HCT116 (cell line): Measurements from ENCODE around the gene PRDM2. TPM values are rescaled to one million over a fixed set of nuclear protein-coding genes. Genes with fewer than 3 reads are reported as not detected.

Experiments used
- ATAC-seq: fragments of 200-7000 bp; cut with Tn5 transposase; 2 replicates; pipeline ENCODE4 v1.9.1; 2020; ENCODE audit warnings: mild to moderate bottlenecking, moderate library complexity
- BruUV-seq: library from RNA; stranded (reverse); fragments of 400-500 nt; replicated peaks from 2 replicates; lab custom pipeline; 2021; lab: Mats Ljungman, UMichigan
- CTCF ChIA-PET: fragments of 300-600 bp; sonication (Branson Sonifier 250); formaldehyde crosslinking; loops from one replicate; lab custom pipeline; 2021; ENCODE audit warnings: antibody characterized with exemption; lab: Charles Lee
- POLR2A ChIA-PET: fragments of 300-600, 350-600 bp; sonication (Branson Sonifier 250); formaldehyde crosslinking; loops from one replicate; lab custom pipeline; 2021; ENCODE audit warnings: antibody characterized with exemption; lab: Charles Lee
- RAD21 ChIA-PET, 2 experiments: fragments of 300-600 bp; sonication (Branson Sonifier 250); formaldehyde crosslinking; loops; one replicate each; lab custom pipeline; 2023; ENCODE audit warnings: low total read pairs in 2 of 2; ENCODE audit not compliant: uncharacterized antibody in 2 of 2, unreplicated experiment in 2 of 2, low non-redundant PET in 1 of 2; lab: Charles Lee
- DNase-seq: peaks from one replicate; pipeline ENCODE4 v3.0.0-alpha.2; 2010; ENCODE audit warnings: low read depth, low spot score
- H2AFZ ChIP-seq: fragments of 200-600 bp; shearing (Covaris generic), sonication (generic); 2 replicates; pipeline ENCODE4 v1.6.1; 2017; ENCODE audit warnings: low read depth, mixed run types, mixed read lengths, antibody characterized with exemption, low read length; ENCODE audit not compliant: poor library complexity, severe bottlenecking
- H3K27ac ChIP-seq: 2 replicates; pipeline ENCODE4 v1.5.1; 2012; ENCODE audit warnings: low read depth, low read length
- H3K27me3 ChIP-seq: fragments of 200-600 bp; sonication (generic); 2 replicates; pipeline ENCODE4 v1.6.1; 2016; ENCODE audit warnings: mixed run types, low read length, mixed read lengths; ENCODE audit not compliant: insufficient read depth
- H3K36me3 ChIP-seq, 2 experiments: fragments of 200-500 bp in 1 of 2; fragments of 200-600 bp in 1 of 2; sonication (Bioruptor generic) in 1 of 2; sonication (generic) in 1 of 2; 2 replicates each; pipeline versions ENCODE4 v1.5.1 to v1.6.1; 2014 to 2016; ENCODE audit warnings: low read length in 2 of 2, inconsistent platforms in 1 of 2, mixed read lengths in 1 of 2, mixed run types in 1 of 2; ENCODE audit not compliant: insufficient read depth in 2 of 2, control insufficient read depth in 1 of 2
- H3K4me1 ChIP-seq, 2 experiments: fragments of 200-600 bp in 1 of 2; sonication (generic) in 1 of 2; 2 replicates each; pipeline versions ENCODE4 v1.5.1 to v1.6.1; 2012 to 2017; ENCODE audit warnings: low read length in 2 of 2, inconsistent platforms in 1 of 2, mild to moderate bottlenecking in 1 of 2, mixed read lengths in 1 of 2, mixed run types in 1 of 2, moderate library complexity in 1 of 2; ENCODE audit not compliant: insufficient read depth in 2 of 2, control insufficient read depth in 1 of 2
- H3K4me2 ChIP-seq: fragments of 200-600 bp; sonication (generic); 2 replicates; pipeline ENCODE4 v1.6.1; 2017; ENCODE audit warnings: mixed run types, low read length, mixed read lengths
- H3K4me3 ChIP-seq, 2 experiments: fragments of 200-600 bp in 1 of 2; sonication (generic) in 1 of 2; replicated peaks in 1 of 2; 2 replicates each; pipeline ENCODE4 v1.5.1; 2011 to 2016; ENCODE audit warnings: low read length in 2 of 2, control low read depth in 1 of 2, low read depth in 1 of 2, mild to moderate bottlenecking in 1 of 2, mixed read lengths in 1 of 2, mixed run types in 1 of 2
- H3K79me2 ChIP-seq: fragments of 200-600 bp; sonication (generic); 2 replicates; pipeline ENCODE4 v1.6.1; 2017; ENCODE audit warnings: mild to moderate bottlenecking, mixed run types, low read length, moderate library complexity, mixed read lengths; ENCODE audit not compliant: insufficient read depth
- H3K9ac ChIP-seq: fragments of 200-600 bp; sonication (generic); 2 replicates; pipeline ENCODE4 v1.6.1; 2016; ENCODE audit warnings: low read length, mixed read lengths
- H3K9me2 ChIP-seq: fragments of 200-600 bp; sonication (generic), shearing (Covaris generic); 2 replicates; pipeline ENCODE4 v1.6.1; 2017; ENCODE audit warnings: mixed run types, mild to moderate bottlenecking, moderate library complexity; ENCODE audit not compliant: insufficient read depth
- H3K9me3 ChIP-seq, 2 experiments: fragments of 200-500 bp in 1 of 2; fragments of 200-600 bp in 1 of 2; sonication (Bioruptor generic) in 1 of 2; sonication (generic) in 1 of 2; 2 replicates each; pipeline ENCODE4 v1.6.1; 2014 to 2017; ENCODE audit warnings: low read length in 2 of 2, mixed read lengths in 2 of 2, inconsistent platforms in 1 of 2, low read depth in 1 of 2, mild to moderate bottlenecking in 1 of 2, mixed run types in 1 of 2, moderate library complexity in 1 of 2; ENCODE audit not compliant: control insufficient read depth in 1 of 2, insufficient read depth in 1 of 2
- H4K20me1 ChIP-seq: fragments of 200-600 bp; sonication (generic), shearing (Covaris generic); 2 replicates; pipeline ENCODE4 v1.6.1; 2017; ENCODE audit warnings: mixed run types, mild to moderate bottlenecking, moderate library complexity; ENCODE audit not compliant: insufficient read depth
- ATF3 ChIP-seq: IDR thresholded peaks from 2 replicates; pipeline ENCODE4 v1.6.1; 2012
- CEBPB ChIP-seq: IDR thresholded peaks from 2 replicates; pipeline ENCODE4 v1.6.1; 2012; ENCODE audit warnings: low read depth
- EZH2phosphoT487 ChIP-seq: fragments of 200-600 bp; IDR thresholded peaks from 2 replicates; pipeline ENCODE4 v1.6.1; 2018; ENCODE audit warnings: antibody characterized with exemption, borderline replicate concordance
- FOSL1 ChIP-seq: IDR thresholded peaks from 2 replicates; pipeline ENCODE4 v1.6.1; 2012; ENCODE audit warnings: low read depth
- JUND ChIP-seq: IDR thresholded peaks from 2 replicates; pipeline ENCODE4 v1.6.1; 2012
- POLR2A ChIP-seq: IDR thresholded peaks from 2 replicates; pipeline ENCODE4 v1.7.0; 2011; ENCODE audit warnings: borderline replicate concordance; ENCODE audit not compliant: insufficient read depth, insufficient read length; ENCODE audit errors: extremely low read depth
- SRF ChIP-seq: IDR thresholded peaks from 2 replicates; pipeline ENCODE4 v1.6.1; 2012; ENCODE audit warnings: low read depth
- TCF7L2 ChIP-seq: IDR thresholded peaks from 2 replicates; pipeline ENCODE4 v1.7.0; 2011; ENCODE audit warnings: borderline replicate concordance, inconsistent platforms; ENCODE audit not compliant: insufficient read depth, insufficient read length; ENCODE audit errors: extremely low read depth
- ZBTB33 ChIP-seq: IDR thresholded peaks from 2 replicates; pipeline ENCODE4 v1.6.1; 2011; ENCODE audit warnings: mild to moderate bottlenecking, low read length, moderate library complexity; ENCODE audit not compliant: insufficient replicate concordance; ENCODE audit errors: extremely low read depth
- intact Hi-C: fragments of 100-400 bp; cut with micrococcal nuclease; formaldehyde crosslinking; loops from 2 replicates; pipeline ENCODE4 v1.10.0; 2022
- total RNA-seq: library from RNA; stranded (reverse); gene quantifications from one replicate; pipeline ENCODE4 v1.2.1, GENCODE V29; 2021; ENCODE audit not compliant: unreplicated experiment
- TF ChIP-seq, protein P1 (sequence below): IDR thresholded peaks from 2 replicates; pipeline ENCODE4 v1.6.1; 2012

Gene PRDM2
- total RNA-seq, 1 experiment from 2014 or later = 17.3 TPM

GRCh38 chr1:13781228-13781627, 81.2 kb downstream of the PRDM2 start:
- no TSS peak for BruUV-seq
- peaks cover 16 to 19% of the 10 kb centered on the region in 2 experiments; a peak in 2 of 4 replicates for H3K36me3 ChIP-seq
- no peak overlapping the region for H3K4me3 ChIP-seq
- ChIA-PET CTCF (no interaction called here), POLR2A (no interaction called here), RAD21 (no interaction called here)
- H3K27ac ChIP-seq = no peak overlapping the region
- H3K9me3 ChIP-seq = no peaks in the 10 kb centered on the region
- ATAC-seq (no peak), DNase-seq (no peak)
- H3K4me2 ChIP-seq = no peak overlapping the region
- H3K79me2 ChIP-seq = peaks cover 36% of the 10 kb centered on the region
- intact Hi-C loops = no loop called here
- no peak overlapping the region for H2AFZ ChIP-seq
- TF ChIP-seq, protein P1, sequence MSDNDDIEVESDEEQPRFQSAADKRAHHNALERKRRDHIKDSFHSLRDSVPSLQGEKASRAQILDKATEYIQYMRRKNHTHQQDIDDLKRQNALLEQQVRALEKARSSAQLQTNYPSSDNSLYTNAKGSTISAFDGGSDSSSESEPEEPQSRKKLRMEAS = no peak
- TF ChIP-seq CEBPB = no peak
- TF ChIP-seq EZH2phosphoT487 = no peak
- TF ChIP-seq TCF7L2 = no peak
- no peak for TF ChIP-seq SRF
- no peak for TF ChIP-seq FOSL1
- no peak for TF ChIP-seq JUND
- TF ChIP-seq ZBTB33 = no peak
- TF ChIP-seq POLR2A = no peak
- no peak for TF ChIP-seq ATF3
- no peaks in the 10 kb centered on the region for H3K4me1 ChIP-seq
- H3K9me2 ChIP-seq = no peaks in the 10 kb centered on the region
- H4K20me1 ChIP-seq = no peaks in the 10 kb centered on the region
- no peak overlapping the region for H3K9ac ChIP-seq
- no peaks in the 10 kb centered on the region for H3K27me3 ChIP-seq
